Pons (tissue), 1 donor: Measurements from ENCODE around the gene OR4C5.
"Not testable (repeated sequence)": the region's sequence is repeated elsewhere in the genome, so short reads cannot be mapped to it uniquely, and the experiment has no call there.

Source experiments
- DNase-seq: peaks from one replicate; pipeline ENCODE4 v3.0.0-alpha.2; 2016; ENCODE audit warnings: low spot score

The OR4C5 gene

DNA sequence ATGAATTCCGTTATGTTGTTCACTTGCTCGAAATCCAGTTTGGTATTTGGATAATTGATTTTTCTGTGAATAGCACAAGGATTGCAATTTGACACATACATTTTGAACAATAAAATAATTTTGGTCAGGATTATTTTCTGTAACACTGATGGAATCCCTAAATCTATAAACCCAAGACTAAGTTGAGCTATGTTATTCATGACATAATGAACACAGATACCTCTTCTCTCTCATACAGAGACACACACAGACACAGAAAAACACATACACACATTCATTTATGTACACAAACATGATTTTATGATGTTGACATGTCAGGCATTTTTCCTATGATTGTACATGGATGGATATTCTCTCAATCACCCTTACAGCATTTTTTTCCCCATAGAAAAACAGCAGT is at the start of gene OR4C5:
OR4C5 (minus strand) TSS at position 101 of the 400 bp plus-strand sequence; CDS start at position 101, 0 bp downstream.
- DNase-seq, result no peak

DNA sequence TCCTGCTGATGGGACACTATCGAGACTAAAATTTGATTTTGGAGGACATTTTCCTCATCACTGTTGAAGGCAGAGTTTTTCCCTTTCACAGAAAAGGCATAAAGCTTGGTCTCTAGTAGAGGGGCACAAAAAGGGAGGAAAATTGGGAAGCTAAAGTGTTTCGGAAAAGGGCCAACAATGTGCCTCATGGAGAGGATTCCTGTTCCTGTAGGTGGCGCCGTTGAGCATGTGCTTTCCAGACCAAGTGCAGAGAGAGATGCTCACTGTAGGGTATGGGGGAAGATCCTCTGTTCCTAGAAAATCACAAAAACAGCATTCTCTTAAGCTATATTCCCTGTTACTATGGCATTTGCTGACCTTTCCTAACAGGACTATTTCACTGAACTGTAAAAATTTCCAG is 18.4 kb upstream of the OR4C5 start:
- DNase-seq, result no peak

DNA sequence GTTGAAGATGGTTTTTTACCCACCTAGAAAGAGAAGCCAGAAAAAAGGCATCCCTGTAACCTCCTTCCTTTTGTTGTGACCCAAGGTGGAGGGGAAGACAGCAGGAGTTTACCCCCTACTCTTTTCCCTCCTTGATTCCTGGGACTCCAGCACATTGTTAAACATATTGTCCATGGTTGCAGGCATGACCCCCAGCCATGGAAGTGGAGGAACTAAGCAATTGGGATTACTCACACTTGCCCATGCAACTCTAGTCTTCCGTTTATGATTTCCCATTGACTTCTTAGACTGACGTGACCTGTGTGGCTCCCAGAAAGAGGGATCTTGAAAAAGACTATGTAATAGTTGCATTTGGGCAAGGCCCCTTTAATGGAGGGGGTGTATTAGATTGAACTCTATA is 17.9 kb upstream of the OR4C5 start:
- not testable (repeated sequence) for DNase-seq

DNA sequence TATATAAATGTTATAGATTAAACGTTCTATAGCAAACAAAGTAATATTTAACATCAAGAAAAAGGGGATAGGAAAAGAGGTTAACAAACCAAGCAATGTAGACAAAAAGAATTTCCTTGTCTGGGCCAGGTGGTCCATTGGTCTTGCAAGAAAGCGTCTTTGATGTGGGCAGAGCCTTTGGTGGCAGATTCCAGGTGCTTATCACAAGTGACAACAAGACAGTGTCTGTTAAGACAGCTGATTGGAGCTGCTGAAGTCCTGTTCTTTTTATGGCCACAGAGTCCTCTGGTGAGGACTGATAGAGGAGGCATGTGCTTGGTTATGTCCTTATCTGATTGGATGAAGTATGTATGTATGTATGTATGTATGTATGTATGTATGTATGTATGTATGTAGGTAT is 5.0 kb downstream of the OR4C5 start:
- not testable (repeated sequence) for DNase-seq

DNA sequence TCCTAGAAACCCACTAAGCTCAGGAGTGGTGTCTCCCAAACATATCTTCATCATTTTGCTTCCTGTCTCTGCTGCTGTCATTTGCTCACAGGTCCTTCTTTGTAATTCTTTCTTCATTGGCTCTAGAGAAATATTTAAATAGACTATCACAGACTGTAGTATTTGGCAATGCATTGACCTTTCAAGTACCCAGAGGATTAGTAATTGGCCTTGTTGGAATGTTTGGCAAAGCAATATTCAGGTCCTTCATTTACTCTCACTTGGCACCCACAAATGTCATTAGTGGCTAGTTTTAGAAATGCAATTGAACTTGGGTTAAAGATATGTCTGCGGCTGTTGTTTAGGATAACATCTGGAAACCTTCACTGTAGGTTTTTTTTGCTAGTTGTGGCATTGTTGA is 11.6 kb downstream of the OR4C5 start:
- no peak for DNase-seq

DNA sequence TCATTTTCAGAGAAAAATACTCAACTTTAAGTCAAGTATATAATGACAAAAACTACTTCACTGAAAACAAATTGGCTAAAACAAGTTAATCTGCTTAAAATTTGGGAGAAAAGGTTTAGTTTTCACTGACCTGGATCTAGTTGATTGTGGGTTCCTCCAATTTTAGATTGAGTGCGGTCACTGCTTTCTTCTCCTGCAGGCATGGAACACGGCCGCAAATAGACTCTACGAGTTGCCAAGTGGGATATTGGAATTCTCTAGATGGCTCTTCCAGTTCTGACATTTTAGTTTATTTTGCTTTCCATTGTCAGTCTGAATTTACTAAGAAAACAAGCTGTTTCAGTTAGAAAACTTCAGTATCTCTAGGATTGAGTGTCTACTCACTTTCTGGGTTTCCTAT is 12.3 kb downstream of the OR4C5 start:
- DNase-seq, result no peak

DNA sequence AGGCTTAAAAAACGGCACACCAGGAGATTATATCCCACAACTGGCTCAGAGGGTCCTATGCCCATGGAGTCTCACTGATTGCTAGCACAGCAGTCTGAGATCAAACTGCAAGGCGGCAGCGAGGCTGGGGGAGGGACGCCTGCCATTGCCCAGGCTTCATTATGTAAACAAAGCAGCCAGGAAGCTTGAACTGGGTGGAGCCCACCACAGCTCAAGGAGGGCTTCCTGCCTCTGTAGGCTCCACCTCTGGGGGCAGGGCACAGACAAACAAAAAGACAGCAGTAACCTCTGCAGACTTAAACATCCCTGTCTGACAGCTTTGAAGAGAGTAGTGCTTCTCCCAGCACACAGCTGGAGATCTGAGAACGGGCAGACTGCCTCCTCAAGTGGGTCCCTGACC is 20.0 kb downstream of the OR4C5 start:
- not testable (repeated sequence) for DNase-seq

DNA sequence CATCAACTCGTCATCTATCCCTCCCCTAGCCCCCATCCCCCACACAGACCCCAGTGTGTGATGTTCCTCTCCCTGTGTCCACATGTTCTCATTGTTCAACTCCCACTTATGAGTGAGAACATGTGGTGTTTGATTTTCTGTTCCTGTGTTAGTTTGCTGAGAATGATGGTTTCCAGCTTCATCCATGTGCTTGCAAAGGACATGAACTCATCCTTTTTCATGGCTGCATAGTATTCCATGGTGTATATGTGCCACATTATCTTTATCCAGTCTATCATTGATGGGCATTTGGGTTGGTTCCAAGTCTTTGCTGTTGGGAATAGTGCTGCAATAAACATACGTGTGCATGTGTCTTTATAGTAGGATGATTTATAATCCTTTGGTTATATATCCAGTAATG is 23.8 kb downstream of the OR4C5 start:
- not testable (repeated sequence) for DNase-seq

DNA sequence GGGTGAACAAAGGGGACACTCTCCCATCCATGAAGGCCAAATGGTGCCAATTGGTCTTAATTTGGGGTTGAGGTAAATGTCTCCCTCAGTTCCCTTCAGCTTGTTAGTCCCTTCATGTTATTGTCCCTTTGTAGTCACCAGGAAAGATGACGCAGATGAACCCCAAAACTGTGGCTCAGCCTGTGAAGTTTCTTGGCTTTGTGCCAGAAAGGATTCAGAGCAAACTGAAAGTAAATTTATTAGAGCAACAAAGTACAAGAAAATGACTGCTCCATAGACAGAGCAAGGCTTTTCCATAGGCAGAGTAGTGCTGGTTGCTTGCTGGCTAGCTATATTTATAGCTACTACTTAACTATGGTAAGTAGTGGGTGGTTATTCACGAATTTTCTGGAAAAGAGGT is 24.8 kb downstream of the OR4C5 start:
- no peak for DNase-seq

DNA sequence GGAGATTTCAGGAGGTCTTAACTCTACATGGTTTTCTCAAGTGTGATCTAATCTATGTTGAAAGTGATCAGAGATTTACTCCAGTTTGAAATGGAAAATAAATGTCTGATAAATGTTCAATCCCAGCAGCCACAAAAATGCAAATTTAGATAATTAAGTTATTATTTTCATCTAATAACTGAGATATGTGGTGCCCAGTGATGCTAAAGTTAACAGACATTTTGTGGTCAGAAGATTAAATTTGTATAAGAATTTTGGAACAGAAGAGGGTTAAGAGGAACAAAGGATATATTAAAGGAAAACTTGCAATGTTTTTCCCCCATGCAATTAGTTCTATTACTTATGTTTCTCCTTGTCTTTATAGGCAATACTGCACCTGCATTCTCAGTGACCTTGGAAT is 41.6 kb downstream of the OR4C5 start, which contains the start of gene OR4C3:
OR4C3 (plus strand) TSS at position 301 of the 400 bp plus-strand sequence. CDS start 102 bp downstream, outside the sequence.
- not testable (repeated sequence) for DNase-seq

DNA sequence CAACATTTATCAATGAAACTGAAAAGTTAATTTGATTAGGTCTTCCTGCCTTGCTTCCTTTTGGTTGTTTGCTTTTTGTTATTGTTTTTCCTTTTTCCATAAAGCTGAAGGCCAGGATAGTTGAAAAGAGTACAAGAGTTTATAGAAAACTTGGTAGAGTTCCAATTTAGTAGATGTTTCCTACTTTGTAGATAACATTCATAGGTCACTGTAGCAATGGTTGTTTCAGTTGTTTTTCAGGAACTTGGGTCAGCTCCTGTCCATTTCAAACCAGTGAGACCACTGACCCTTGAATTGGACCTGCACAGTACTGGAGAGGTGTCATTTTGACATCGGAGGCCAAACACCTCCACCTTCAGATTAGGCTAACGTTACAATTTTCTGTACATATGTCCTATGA is 46.5 kb downstream of the OR4C5 start:
- not testable (repeated sequence) for DNase-seq
